Measurements from ENCODE around the gene UBE3C. TPM values are rescaled to one million over a fixed set of nuclear protein-coding genes. Genes with fewer than 3 reads are reported as not detected.
"Not testable (repeated sequence)": the region's sequence is repeated elsewhere in the genome, so short reads cannot be mapped to it uniquely, and the experiment has no call there.

Gene UBE3C
- total and polyA plus RNA-seq, 4 donors, result 12.7 to 91.8 (median 46.1) TPM

GRCh38 chr7:157096286-157097055 lies 42.3 kb upstream of the UBE3C start:
- ATAC-seq (ENCODE audit: insufficient read depth, low FRiP score) (no peak), DNase-seq (no peak)
- Histone ChIP-seq H3K27ac (ENCODE audit: low read depth in 1 of 2, low read length in 1 of 2) (no peak overlapping the region), H3K4me1 (ENCODE audit: control insufficient read depth in 5 of 5, insufficient read depth in 5 of 5, low read length in 5 of 5) (no peaks in the 10 kb centered on the region), H3K4me3 (no peak overlapping the region), H3K27me3 (ENCODE audit: control insufficient read depth in 3 of 3, insufficient read depth in 3 of 3, low read length in 2 of 3) (no peaks in the 10 kb centered on the region), H3K36me3 (ENCODE audit: control insufficient read depth in 4 of 4, insufficient read depth in 4 of 4, low read length in 4 of 4) (no peaks in the 10 kb centered on the region), H3K9me3 (ENCODE audit: control insufficient read depth in 4 of 4, insufficient read depth in 3 of 4, low read length in 3 of 4) (peaks cover 0 to 4% (median 0%) of the 10 kb centered on the region in 4 donors), H3K9ac (ENCODE audit: insufficient read depth in 1 of 2, low read length in 2 of 2) (no peak overlapping the region)
- TF ChIP-seq, protein P1, sequence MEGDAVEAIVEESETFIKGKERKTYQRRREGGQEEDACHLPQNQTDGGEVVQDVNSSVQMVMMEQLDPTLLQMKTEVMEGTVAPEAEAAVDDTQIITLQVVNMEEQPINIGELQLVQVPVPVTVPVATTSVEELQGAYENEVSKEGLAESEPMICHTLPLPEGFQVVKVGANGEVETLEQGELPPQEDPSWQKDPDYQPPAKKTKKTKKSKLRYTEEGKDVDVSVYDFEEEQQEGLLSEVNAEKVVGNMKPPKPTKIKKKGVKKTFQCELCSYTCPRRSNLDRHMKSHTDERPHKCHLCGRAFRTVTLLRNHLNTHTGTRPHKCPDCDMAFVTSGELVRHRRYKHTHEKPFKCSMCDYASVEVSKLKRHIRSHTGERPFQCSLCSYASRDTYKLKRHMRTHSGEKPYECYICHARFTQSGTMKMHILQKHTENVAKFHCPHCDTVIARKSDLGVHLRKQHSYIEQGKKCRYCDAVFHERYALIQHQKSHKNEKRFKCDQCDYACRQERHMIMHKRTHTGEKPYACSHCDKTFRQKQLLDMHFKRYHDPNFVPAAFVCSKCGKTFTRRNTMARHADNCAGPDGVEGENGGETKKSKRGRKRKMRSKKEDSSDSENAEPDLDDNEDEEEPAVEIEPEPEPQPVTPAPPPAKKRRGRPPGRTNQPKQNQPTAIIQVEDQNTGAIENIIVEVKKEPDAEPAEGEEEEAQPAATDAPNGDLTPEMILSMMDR (IDR thresholded peaks at IDR 0.05; ENCODE audit: control extremely low read depth, extremely low read depth), result no peak
- WGBS, 2 donors, result 54 to 60% methylated on average over 26 of the region's 26 CpGs

DNA sequence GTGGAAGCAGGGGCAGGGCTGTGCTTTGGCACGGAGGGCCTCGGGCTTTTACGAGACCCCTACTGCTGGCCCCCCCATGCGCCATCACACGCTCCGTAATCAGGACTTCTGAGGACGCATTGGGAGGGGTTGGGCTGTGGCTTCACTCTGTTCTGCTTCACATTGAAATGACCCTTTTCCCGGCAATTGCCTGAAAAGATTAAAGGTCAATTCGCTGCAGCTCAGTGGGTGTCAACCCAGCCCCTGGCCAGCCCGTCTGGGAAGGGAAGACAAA lies 41.7 kb upstream of the UBE3C start:
- TF ChIP-seq, protein P1 (IDR thresholded peaks at IDR 0.05; ENCODE audit: control extremely low read depth, extremely low read depth), result no peak
- no peak for ATAC-seq (ENCODE audit: insufficient read depth, low FRiP score)
- no peaks in the 10 kb centered on the region for H3K4me1 ChIP-seq (ENCODE audit: control insufficient read depth in 5 of 5, insufficient read depth in 5 of 5, low read length in 5 of 5)
- H3K9ac ChIP-seq (ENCODE audit: insufficient read depth in 1 of 2, low read length in 2 of 2), result no peak overlapping the region
- H3K4me3 ChIP-seq, result no peak overlapping the region
- peaks cover 0 to 4% (median 0%) of the 10 kb centered on the region in 4 donors for H3K9me3 ChIP-seq (ENCODE audit: control insufficient read depth in 4 of 4, insufficient read depth in 3 of 4, low read length in 3 of 4)
- no peaks in the 10 kb centered on the region for H3K27me3 ChIP-seq (ENCODE audit: control insufficient read depth in 3 of 3, insufficient read depth in 3 of 3, low read length in 2 of 3)
- no peak overlapping the region for H3K27ac ChIP-seq (ENCODE audit: low read depth in 1 of 2, low read length in 1 of 2)
- H3K36me3 ChIP-seq (ENCODE audit: control insufficient read depth in 4 of 4, insufficient read depth in 4 of 4, low read length in 4 of 4), result no peaks in the 10 kb centered on the region
- 53 to 67% methylated on average over 10 of the region's 10 CpGs for WGBS, 2 donors
- DNase-seq, result no peak

DNA sequence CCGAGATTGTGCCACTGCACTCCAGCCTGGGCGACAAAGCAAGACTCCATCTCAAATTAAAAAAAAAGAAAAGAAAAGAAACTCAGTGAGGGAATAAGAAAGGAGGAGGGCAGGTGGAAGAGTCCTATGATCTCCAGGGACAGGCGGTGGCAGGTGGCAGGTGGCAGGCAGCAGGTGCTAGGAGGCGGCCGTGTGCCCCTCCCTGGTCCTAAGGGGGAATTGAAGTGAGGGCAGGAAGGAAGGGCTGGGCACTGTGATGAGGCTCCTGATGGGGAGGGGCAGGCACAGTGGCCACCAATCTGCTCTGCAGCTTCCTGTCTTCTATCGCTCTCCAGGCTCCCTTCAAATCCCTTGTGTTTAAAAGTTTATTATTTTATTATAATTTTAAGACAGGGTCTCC lies 41.2 kb upstream of the UBE3C start:
- 56 to 62% methylated on average over 6 of the region's 6 CpGs for WGBS, 2 donors
- Histone ChIP-seq H3K4me1 (ENCODE audit: control insufficient read depth in 5 of 5, insufficient read depth in 5 of 5, low read length in 5 of 5) (no peaks in the 10 kb centered on the region), H3K9me3 (ENCODE audit: control insufficient read depth in 4 of 4, insufficient read depth in 3 of 4, low read length in 3 of 4) (peaks cover 0 to 3% (median 0%) of the 10 kb centered on the region in 4 donors), H3K4me3 (no peak overlapping the region), H3K27ac (ENCODE audit: low read depth in 1 of 2, low read length in 1 of 2) (no peak overlapping the region), H3K9ac (ENCODE audit: insufficient read depth in 1 of 2, low read length in 2 of 2) (no peak overlapping the region), H3K36me3 (ENCODE audit: control insufficient read depth in 4 of 4, insufficient read depth in 4 of 4, low read length in 4 of 4) (no peaks in the 10 kb centered on the region), H3K27me3 (ENCODE audit: control insufficient read depth in 3 of 3, insufficient read depth in 3 of 3, low read length in 2 of 3) (no peaks in the 10 kb centered on the region)
- DNase-seq (no peak), ATAC-seq (ENCODE audit: insufficient read depth, low FRiP score) (no peak)
- TF ChIP-seq, protein P1 (IDR thresholded peaks at IDR 0.05; ENCODE audit: control extremely low read depth, extremely low read depth), result no peak

DNA sequence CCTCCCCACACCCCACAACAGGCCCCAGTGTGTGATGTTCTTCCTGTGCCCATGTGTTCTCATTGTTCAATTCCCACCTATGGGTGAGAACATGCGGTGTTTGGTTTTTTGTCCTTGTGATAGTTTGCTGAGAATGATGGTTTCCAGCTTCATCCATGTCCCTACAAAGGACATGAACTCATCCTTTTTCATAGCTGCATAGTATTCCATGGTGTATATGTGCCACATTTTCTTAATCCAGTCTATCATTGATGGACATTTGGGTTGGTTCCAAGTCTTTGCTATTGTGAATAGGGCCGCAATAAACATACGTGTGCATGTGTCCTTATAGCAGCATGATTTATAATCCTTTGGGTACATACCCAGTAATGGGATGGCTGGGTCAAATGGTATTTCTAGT lies 38.7 kb upstream of the UBE3C start:
- H3K9me3 ChIP-seq (ENCODE audit: control insufficient read depth in 4 of 4, insufficient read depth in 3 of 4, low read length in 3 of 4); ATAC-seq (ENCODE audit: insufficient read depth, low FRiP score); H3K36me3 ChIP-seq (ENCODE audit: control insufficient read depth in 4 of 4, insufficient read depth in 4 of 4, low read length in 4 of 4); H3K27me3 ChIP-seq (ENCODE audit: control insufficient read depth in 3 of 3, insufficient read depth in 3 of 3, low read length in 2 of 3); H3K27ac ChIP-seq (ENCODE audit: low read depth in 1 of 2, low read length in 1 of 2); DNase-seq; H3K4me1 ChIP-seq (ENCODE audit: control insufficient read depth in 5 of 5, insufficient read depth in 5 of 5, low read length in 5 of 5); H3K4me3 ChIP-seq; H3K9ac ChIP-seq (ENCODE audit: insufficient read depth in 1 of 2, low read length in 2 of 2): not testable (repeated sequence)
- WGBS, 2 donors, result 94 to 96% methylated on average over 3 of the region's 3 CpGs

DNA sequence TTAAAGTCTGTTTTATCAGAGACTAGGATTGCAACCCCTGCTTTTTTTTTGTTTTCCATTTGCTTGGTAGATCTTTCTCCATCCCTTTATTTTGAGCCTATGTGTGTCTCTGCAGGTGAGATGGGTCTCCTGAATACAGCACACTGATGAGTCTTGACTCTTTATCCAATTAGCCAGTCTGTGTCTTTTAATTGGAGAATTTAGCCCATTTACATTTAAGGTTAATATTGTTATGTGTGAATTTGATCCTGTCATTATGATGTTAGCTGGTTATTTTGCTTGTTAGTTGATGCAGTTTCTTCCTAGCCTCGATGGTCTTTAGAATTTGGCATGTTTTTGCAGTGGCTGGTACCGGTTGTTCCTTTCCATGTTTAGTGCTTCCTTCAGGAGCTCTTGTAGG lies 35.1 kb upstream of the UBE3C start:
- not testable (repeated sequence) for H3K36me3 ChIP-seq (ENCODE audit: control insufficient read depth in 4 of 4, insufficient read depth in 4 of 4, low read length in 4 of 4); H3K4me1 ChIP-seq (ENCODE audit: control insufficient read depth in 5 of 5, insufficient read depth in 5 of 5, low read length in 5 of 5); H3K9ac ChIP-seq (ENCODE audit: insufficient read depth in 1 of 2, low read length in 2 of 2); H3K4me3 ChIP-seq; H3K27ac ChIP-seq (ENCODE audit: low read depth in 1 of 2, low read length in 1 of 2); ATAC-seq (ENCODE audit: insufficient read depth, low FRiP score); DNase-seq; H3K27me3 ChIP-seq (ENCODE audit: control insufficient read depth in 3 of 3, insufficient read depth in 3 of 3, low read length in 2 of 3)
- peaks cover 0 to 20% (median 3%) of the 10 kb centered on the region in 4 donors for H3K9me3 ChIP-seq (ENCODE audit: control insufficient read depth in 4 of 4, insufficient read depth in 3 of 4, low read length in 3 of 4)
- 81 to 100% methylated on average over 2 of the region's 2 CpGs for WGBS, 2 donors

All from lung (tissue), 12 donors.